RWPE1 (cell line): Measurements from ENCODE around the gene NR3C1.
A peak's percentile ranks its signal among the peaks of the same experiment; 100 is the strongest.

Experiments
- CTCF ChIA-PET: fragments of 350-600 bp; sonication (Branson Sonifier 250); formaldehyde crosslinking; extraction: SDS; loops from one replicate; lab custom pipeline; 2021; lab: Yijun Ruan, JAX
- POLR2A ChIA-PET: fragments of 400-600 bp; formaldehyde crosslinking; extraction: SDS; loops from one replicate; lab custom pipeline; 2020; ENCODE audit warnings: antibody characterized with exemption; ENCODE audit not compliant: low non-redundant PET; lab: Yijun Ruan, JAX
- DNase-seq: peaks from one replicate; pipeline ENCODE4 v3.0.0; 2012; ENCODE audit warnings: low spot score
- H3K27ac ChIP-seq: fragments of 450-650 bp; 2 replicates; pipeline ENCODE4 v1.5.1; 2017
- CTCF ChIP-seq: fragments of 450-650 bp; conservative IDR thresholded peaks from 2 replicates; pipeline ENCODE4 v1.5.1; 2017; ENCODE audit warnings: low read depth, mild to moderate bottlenecking

The NR3C1 gene

GRCh38 chr5:143316844-143317631, 86.4 kb downstream of the NR3C1 start:
- CTCF ChIA-PET, result interaction anchor here (0.8 kb wide), 1 partner anchor 510 kb away, joined by 3 read pairs; no protein-coding TSS in a partner anchor
- H3K27ac ChIP-seq, result no peak overlapping the region
- DNase-seq, result no peak
- POLR2A ChIA-PET, result no interaction called here
- TF ChIP-seq CTCF, result no peak

- H3K27ac ChIP-seq, result no peak overlapping the region
- ChIA-PET CTCF (interaction anchor here (0.8 kb wide), 1 partner anchor 511 kb away, joined by 3 read pairs; no protein-coding TSS in a partner anchor), POLR2A (no interaction called here)
- no peak for DNase-seq
- TF ChIP-seq CTCF, result no peak
Observed at GRCh38 chr5:143316337-143316736, 87.1 kb downstream of the NR3C1 start.

GRCh38 chr5:143315929-143316328, 87.6 kb downstream of the NR3C1 start:
- ChIA-PET CTCF (no interaction called here), POLR2A (no interaction called here)
- TF ChIP-seq CTCF, result no peak
- no peak overlapping the region for H3K27ac ChIP-seq
- no peak for DNase-seq

GRCh38 chr5:143315214-143315613, 88.3 kb downstream of the NR3C1 start:
- DNase-seq, result no peak
- no peak for TF ChIP-seq CTCF
- CTCF ChIA-PET, result no interaction called here
- POLR2A ChIA-PET, result no interaction called here
- no peak overlapping the region for H3K27ac ChIP-seq

- H3K27ac ChIP-seq, result no peak overlapping the region
- no peak for TF ChIP-seq CTCF
- ChIA-PET CTCF (interaction anchor here (0.6 kb wide), 1 partner anchor 212 kb away, joined by 3 read pairs; no protein-coding TSS in a partner anchor), POLR2A (no interaction called here)
- DNase-seq, result peak; percentile 23
Observed at GRCh38 chr5:143314659-143315058, 88.8 kb downstream of the NR3C1 start.

GRCh38 chr5:143314099-143314498, 89.4 kb downstream of the NR3C1 start:
- no peak for TF ChIP-seq CTCF
- ChIA-PET POLR2A (no interaction called here), CTCF (interaction anchor here (0.6 kb wide), 3 partner anchors 212 to 596 kb away, joined by 3 to 6 read pairs (median 4); no protein-coding TSS in a partner anchor)
- H3K27ac ChIP-seq, result no peak overlapping the region
- DNase-seq, result no peak
